PC-3 (cell line): ENCODE data around the gene ZXDC. TPM values are rescaled to one million over a fixed set of nuclear protein-coding genes. Genes with fewer than 3 reads are reported as not detected.

Experiments used
- ATAC-seq: fragments of 200-7000 bp; cut with Tn5 transposase; 2 replicates; pipeline ENCODE4 v1.9.1; 2020; ENCODE audit warnings: mild to moderate bottlenecking, moderate library complexity
- BruUV-seq: library from RNA; stranded (reverse); fragments of 400-500 nt; replicated peaks from 2 replicates; lab custom pipeline; 2021; lab: Mats Ljungman, UMichigan
- CTCF ChIA-PET: fragments of 300-600 bp; sonication (Branson Sonifier 250); formaldehyde crosslinking; loops from one replicate; lab custom pipeline; 2022; ENCODE audit warnings: antibody characterized with exemption; lab: Charles Lee
- POLR2A ChIA-PET: fragments of 300-600 bp; sonication (Branson Sonifier 250); formaldehyde crosslinking; loops from one replicate; lab custom pipeline; 2022; ENCODE audit warnings: antibody characterized with exemption; ENCODE audit not compliant: unreplicated experiment; lab: Charles Lee
- DNase-seq: peaks from one replicate; pipeline ENCODE4 v3.0.0-alpha.2; 2015
- H2AFZ ChIP-seq: fragments of 300-600 bp; sonication (generic); 2 replicates; pipeline ENCODE4 v1.6.0; 2016; ENCODE audit warnings: antibody characterized with exemption, low read length
- H3F3A ChIP-seq: fragments of 300-600 bp; sonication (generic); one replicate; pipeline ENCODE4 v1.6.0; 2017; ENCODE audit warnings: antibody characterized with exemption, low read length, control low read depth, mild to moderate bottlenecking; ENCODE audit not compliant: unreplicated experiment
- H3K27ac ChIP-seq: fragments of 300-600 bp; sonication (generic); 2 replicates; pipeline ENCODE4 v1.5.1; 2016; ENCODE audit warnings: mild to moderate bottlenecking, low read length
- H3K27me3 ChIP-seq: fragments of 300-600 bp; sonication (generic); 2 replicates; pipeline ENCODE4 v1.6.1; 2016; ENCODE audit warnings: low read length, mixed read lengths
- H3K36me3 ChIP-seq: fragments of 300-600 bp; sonication (generic); 2 replicates; pipeline ENCODE4 v1.6.1; 2016; ENCODE audit warnings: low read depth, mixed run types, low read length, mixed read lengths
- H3K4me1 ChIP-seq: fragments of 300-600 bp; sonication (generic); 2 replicates; pipeline ENCODE4 v1.5.1; 2016; ENCODE audit warnings: low read length; ENCODE audit not compliant: insufficient read depth
- H3K4me2 ChIP-seq: fragments of 300-600 bp; sonication (generic); 2 replicates; pipeline ENCODE4 v1.6.0; 2016; ENCODE audit warnings: low read length
- H3K4me3 ChIP-seq: fragments of 300-600 bp; sonication (generic); 2 replicates; pipeline ENCODE4 v1.5.1; 2016; ENCODE audit warnings: mild to moderate bottlenecking, low read length, mixed read lengths
- H3K79me2 ChIP-seq: fragments of 300-600 bp; sonication (generic); 2 replicates; pipeline ENCODE4 v1.6.1; 2017; ENCODE audit warnings: low read length, mixed read lengths
- H3K9ac ChIP-seq: fragments of 300-600 bp; sonication (generic); 2 replicates; pipeline ENCODE4 v1.6.0; 2016; ENCODE audit warnings: mild to moderate bottlenecking, low read length
- H3K9me2 ChIP-seq: fragments of 300-600 bp; sonication (generic); replicated peaks from 2 replicates; pipeline ENCODE4 v1.6.1; 2016; ENCODE audit warnings: mixed run types, low read length, mixed read lengths
- H3K9me3 ChIP-seq: fragments of 300-600 bp; sonication (generic); 2 replicates; pipeline ENCODE4 v1.6.1; 2016; ENCODE audit warnings: low read length, mixed read lengths
- H4K20me1 ChIP-seq: fragments of 300-600 bp; sonication (generic); 2 replicates; pipeline ENCODE4 v1.6.1; 2016; ENCODE audit warnings: low read length, mixed read lengths
- EZH2 ChIP-seq: fragments of 300-600 bp; sonication (generic); IDR thresholded peaks from one replicate; pipeline ENCODE4 v1.6.1; 2017; ENCODE audit warnings: antibody characterized with exemption, mild to moderate bottlenecking, low read length; ENCODE audit not compliant: unreplicated experiment
- EZH2phosphoT487 ChIP-seq: fragments of 300-600 bp; sonication (generic); IDR thresholded peaks from 2 replicates; pipeline ENCODE4 v1.6.1; 2018; ENCODE audit warnings: mild to moderate bottlenecking, antibody characterized with exemption, low read length, borderline replicate concordance
- intact Hi-C: fragments of 100-400 bp; cut with micrococcal nuclease; formaldehyde crosslinking; loops from 2 replicates; pipeline ENCODE4 v1.9.0; 2023
- total RNA-seq: library from RNA; depleted of rRNA; stranded (reverse); fragments of >200 nt; gene quantifications from 2 replicates; pipeline ENCODE4 v1.2.3, GENCODE V29; 2014
- TF ChIP-seq, protein P1 (sequence below): fragments of 300-600 bp; sonication (generic); conservative IDR thresholded peaks from 2 replicates; pipeline ENCODE4 v1.5.1; 2017; ENCODE audit warnings: antibody characterized with exemption, low read depth, mild to moderate bottlenecking, low read length

Gene ZXDC
- total RNA-seq, 1 experiment from 2014 or later = 18.7 TPM

DNA sequence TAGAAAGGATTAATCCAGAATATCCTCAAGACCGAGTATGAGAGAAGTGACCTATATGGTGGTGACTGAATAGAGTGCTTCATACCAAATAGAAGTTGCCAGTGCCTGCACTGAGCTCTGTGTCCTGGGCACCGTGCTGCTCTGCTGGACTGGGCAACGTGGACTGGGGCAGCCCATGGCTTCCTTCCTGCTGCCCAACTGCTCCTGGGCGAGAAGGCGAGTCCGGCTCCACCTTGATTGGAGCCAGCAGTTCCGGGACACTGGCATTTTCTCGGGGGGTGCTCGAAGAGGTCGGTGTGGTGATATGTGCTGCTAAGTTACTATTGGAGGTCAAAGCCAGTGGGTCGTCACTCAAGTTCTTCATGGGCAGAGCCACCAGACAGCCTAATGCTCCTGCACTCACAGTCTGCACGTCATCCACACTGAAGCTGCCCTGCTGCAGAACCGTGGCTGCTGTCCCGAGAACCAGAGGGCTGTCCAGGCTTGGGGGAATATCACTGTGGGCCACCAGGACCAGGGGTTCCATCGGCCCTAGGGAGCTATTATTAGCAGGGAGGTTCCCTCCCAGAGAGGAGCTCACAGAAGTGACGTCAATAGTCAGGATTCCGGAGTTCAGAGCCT lies 14.1 kb downstream of the ZXDC start:
- Histone ChIP-seq H3K79me2 (no peaks in the 10 kb centered on the region), H3K9me3 (no peaks in the 10 kb centered on the region), H3K27me3 (no peaks in the 10 kb centered on the region), H3K9me2 (no peaks in the 10 kb centered on the region), H3K27ac (no peak overlapping the region), H3K36me3 (peaks cover 17% of the 10 kb centered on the region), H3K4me1 (no peaks in the 10 kb centered on the region), H3F3A (no peaks in the 10 kb centered on the region), H4K20me1 (no peaks in the 10 kb centered on the region), H2AFZ (no peak overlapping the region), H3K9ac (no peak overlapping the region), H3K4me2 (no peak overlapping the region), H3K4me3 (no peak overlapping the region)
- ATAC-seq (no peak), DNase-seq (no peak)
- TF ChIP-seq, protein P1, sequence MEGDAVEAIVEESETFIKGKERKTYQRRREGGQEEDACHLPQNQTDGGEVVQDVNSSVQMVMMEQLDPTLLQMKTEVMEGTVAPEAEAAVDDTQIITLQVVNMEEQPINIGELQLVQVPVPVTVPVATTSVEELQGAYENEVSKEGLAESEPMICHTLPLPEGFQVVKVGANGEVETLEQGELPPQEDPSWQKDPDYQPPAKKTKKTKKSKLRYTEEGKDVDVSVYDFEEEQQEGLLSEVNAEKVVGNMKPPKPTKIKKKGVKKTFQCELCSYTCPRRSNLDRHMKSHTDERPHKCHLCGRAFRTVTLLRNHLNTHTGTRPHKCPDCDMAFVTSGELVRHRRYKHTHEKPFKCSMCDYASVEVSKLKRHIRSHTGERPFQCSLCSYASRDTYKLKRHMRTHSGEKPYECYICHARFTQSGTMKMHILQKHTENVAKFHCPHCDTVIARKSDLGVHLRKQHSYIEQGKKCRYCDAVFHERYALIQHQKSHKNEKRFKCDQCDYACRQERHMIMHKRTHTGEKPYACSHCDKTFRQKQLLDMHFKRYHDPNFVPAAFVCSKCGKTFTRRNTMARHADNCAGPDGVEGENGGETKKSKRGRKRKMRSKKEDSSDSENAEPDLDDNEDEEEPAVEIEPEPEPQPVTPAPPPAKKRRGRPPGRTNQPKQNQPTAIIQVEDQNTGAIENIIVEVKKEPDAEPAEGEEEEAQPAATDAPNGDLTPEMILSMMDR = no peak
- TF ChIP-seq EZH2 (no peak), EZH2phosphoT487 (no peak)
- POLR2A ChIA-PET = no interaction called here
- intact Hi-C loops = no loop called here
- BruUV-seq = no TSS peak
- CTCF ChIA-PET = no interaction called here

DNA sequence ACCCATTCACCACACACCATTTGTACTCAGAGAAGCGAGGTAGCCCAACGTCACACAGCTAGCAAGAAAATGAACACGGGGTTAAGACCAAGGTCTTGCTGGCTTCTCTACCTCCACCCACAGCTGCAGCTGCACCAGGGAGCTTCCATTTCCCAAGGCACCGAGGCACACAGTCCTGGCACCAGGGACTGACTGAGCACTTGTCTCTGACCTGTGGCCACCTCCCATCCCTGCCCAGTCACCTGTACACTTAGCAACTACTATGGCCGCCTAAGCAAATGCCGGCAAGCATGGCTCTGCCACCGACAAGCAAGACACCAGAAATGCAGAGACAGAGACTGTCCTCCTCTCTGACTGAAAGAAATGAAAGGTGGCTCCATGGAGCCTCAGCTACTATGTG lies 15.3 kb downstream of the ZXDC start:
- POLR2A ChIA-PET = no interaction called here
- Histone ChIP-seq H3K27ac (no peak overlapping the region), H3K36me3 (peaks cover 15% of the 10 kb centered on the region)

DNA sequence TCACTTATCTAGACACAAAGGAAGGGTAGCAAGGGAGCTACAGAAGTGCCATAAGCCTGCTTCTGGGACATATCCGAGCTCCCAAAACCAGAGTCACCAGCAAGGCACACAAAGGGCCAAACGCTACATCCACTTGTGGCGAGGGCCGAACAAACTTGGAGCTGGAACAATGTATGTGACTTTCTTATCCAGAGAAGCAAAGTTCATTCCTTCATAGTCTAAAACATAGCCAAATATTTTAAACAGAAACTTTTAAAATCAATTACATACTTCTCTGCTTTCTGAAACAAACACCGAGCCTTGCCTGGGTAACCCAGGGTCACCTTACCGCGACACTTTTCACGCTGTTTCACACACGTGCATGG lies 15.9 kb downstream of the ZXDC start:
- Histone ChIP-seq H3K79me2 (no peaks in the 10 kb centered on the region), H3K27me3 (no peaks in the 10 kb centered on the region), H3K9me3 (no peaks in the 10 kb centered on the region), H3K9ac (no peak overlapping the region), H3K4me1 (no peaks in the 10 kb centered on the region), H3F3A (no peaks in the 10 kb centered on the region), H3K4me3 (no peak overlapping the region), H2AFZ (no peak overlapping the region), H4K20me1 (no peaks in the 10 kb centered on the region), H3K9me2 (no peaks in the 10 kb centered on the region), H3K27ac (no peak overlapping the region), H3K36me3 (peaks cover 15% of the 10 kb centered on the region), H3K4me2 (no peak overlapping the region)
- intact Hi-C loops = no loop called here
- CTCF ChIA-PET = no interaction called here
- TF ChIP-seq EZH2 = no peak
- TF ChIP-seq EZH2phosphoT487 = no peak
- TF ChIP-seq, protein P1 = no peak
- no peak for DNase-seq
- POLR2A ChIA-PET = no interaction called here
- no peak for ATAC-seq
- no TSS peak for BruUV-seq

More for the DNA sequence above, 15.3 kb downstream of the ZXDC start:
- H3K4me3 ChIP-seq = no peak overlapping the region
- CTCF ChIA-PET = interaction anchor here (0.6 kb wide), 1 partner anchor 272 kb away, joined by 3 read pairs; no protein-coding TSS in a partner anchor
- no peak overlapping the region for H3K4me2 ChIP-seq
- H3K9ac ChIP-seq = no peak overlapping the region
- BruUV-seq = no TSS peak
- H4K20me1 ChIP-seq = no peaks in the 10 kb centered on the region
- TF ChIP-seq EZH2phosphoT487 (no peak), EZH2 (no peak)
- TF ChIP-seq, protein P1 = no peak
- intact Hi-C loops = no loop called here
- H3K4me1 ChIP-seq = no peaks in the 10 kb centered on the region
- H3K27me3 ChIP-seq = no peaks in the 10 kb centered on the region
- no peaks in the 10 kb centered on the region for H3F3A ChIP-seq
- no peaks in the 10 kb centered on the region for H3K9me2 ChIP-seq
- no peak for DNase-seq
- no peaks in the 10 kb centered on the region for H3K9me3 ChIP-seq
- no peak for ATAC-seq
- no peaks in the 10 kb centered on the region for H3K79me2 ChIP-seq
- no peak overlapping the region for H2AFZ ChIP-seq
